AG09319 (cell line): ENCODE measurements around the gene TGFBR2.
"Not testable (repeated sequence)": the region's sequence is repeated elsewhere in the genome, so short reads cannot be mapped to it uniquely, and the experiment has no call there.

Experiments used
- DNase-seq: peaks from one replicate; pipeline ENCODE4 v3.0.0-alpha.2; 2010; ENCODE audit warnings: low read depth; ENCODE audit errors: extremely low read depth
- CTCF ChIP-seq: IDR thresholded peaks from 2 replicates; pipeline ENCODE4 v1.5.1; 2011; ENCODE audit warnings: low read depth, mild to moderate bottlenecking, inconsistent platforms, low read length, moderate library complexity

The TGFBR2 gene

GRCh38 chr3:30620402-30621360 is 14.3 kb downstream of the TGFBR2 start:
- DNase-seq = no peak
- no peak for TF ChIP-seq CTCF

- no peak for DNase-seq
- no peak for TF ChIP-seq CTCF
These were observed 15.2 kb downstream of the TGFBR2 start for GRCh38 chr3:30621576-30621975.

- no peak for TF ChIP-seq CTCF
- no peak for DNase-seq
These were observed 15.7 kb downstream of the TGFBR2 start for GRCh38 chr3:30622047-30622545.

GRCh38 chr3:30622790-30623189 is 16.4 kb downstream of the TGFBR2 start:
- TF ChIP-seq CTCF = no peak
- DNase-seq = no peak

- no peak for TF ChIP-seq CTCF
- no peak for DNase-seq
These were observed 16.9 kb downstream of the TGFBR2 start for GRCh38 chr3:30623351-30623750.

GRCh38 chr3:30624480-30624879 is 18.1 kb downstream of the TGFBR2 start:
- DNase-seq = not testable (repeated sequence)

- peak; percentile 31 for DNase-seq
- no peak for TF ChIP-seq CTCF
These were observed 19.4 kb downstream of the TGFBR2 start for GRCh38 chr3:30625541-30626438.
